H1 (cell line): ENCODE measurements around the gene ABHD12. TPM values are rescaled to one million over a fixed set of nuclear protein-coding genes. Genes with fewer than 3 reads are reported as not detected.

Experiments used
- CTCF ChIA-PET: fragments of 300-600 bp; sonication (Branson Sonifier 250); formaldehyde crosslinking; loops from one replicate; lab custom pipeline; 2021; ENCODE audit not compliant: partially characterized antibody; lab: Charles Lee
- POLR2A ChIA-PET: fragments of 300-600 bp; sonication (Branson Sonifier 250); formaldehyde crosslinking; loops from one replicate; lab custom pipeline; 2021; ENCODE audit warnings: inconsistent platforms; ENCODE audit not compliant: partially characterized antibody; lab: Charles Lee
- DNase-seq, 2 experiments: peaks; one replicate each; pipeline versions ENCODE4 v3.0.0 to v3.0.0-alpha.2; 2010 to 2022; ENCODE audit warnings: low spot score in 2 of 2, low read depth in 1 of 2, mixed read lengths in 1 of 2
- FAIRE-seq: peaks from 2 replicates; lab custom pipeline; 2011; peaks lifted over from hg19 to GRCh38; lab: Jason Lieb, UNC
- H2AFZ ChIP-seq: 2 replicates; pipeline ENCODE4 v1.8.1; 2012; ENCODE audit warnings: low read length, inconsistent platforms
- H2AK5ac ChIP-seq: 2 replicates; pipeline ENCODE4 v1.6.1; 2013; ENCODE audit warnings: low read depth, low read length
- H2BK120ac ChIP-seq: replicated peaks from 2 replicates; pipeline ENCODE3; 2013; ENCODE audit warnings: low read depth, low read length, inconsistent platforms
- H2BK12ac ChIP-seq: 2 replicates; pipeline ENCODE4 v1.6.1; 2013; ENCODE audit warnings: low read depth, low read length
- H2BK15ac ChIP-seq: 2 replicates; pipeline ENCODE4 v1.6.1; 2013; ENCODE audit warnings: low read length
- H2BK20ac ChIP-seq: 2 replicates; pipeline ENCODE4 v1.6.1; 2013; ENCODE audit warnings: low read length
- H2BK5ac ChIP-seq: 2 replicates; pipeline ENCODE4 v1.6.1; 2013; ENCODE audit warnings: low read depth, low read length
- H3K14ac ChIP-seq: 2 replicates; pipeline ENCODE4 v1.6.1; 2013; ENCODE audit warnings: inconsistent platforms; ENCODE audit not compliant: insufficient read length
- H3K18ac ChIP-seq: 2 replicates; pipeline ENCODE4 v1.6.1; 2013; ENCODE audit warnings: low read length; ENCODE audit errors: extremely low read depth
- H3K23ac ChIP-seq: 2 replicates; pipeline ENCODE4 v1.6.1; 2013; ENCODE audit warnings: inconsistent platforms; ENCODE audit not compliant: insufficient read length
- H3K23me2 ChIP-seq: 2 replicates; pipeline ENCODE4 v1.6.1; 2013; ENCODE audit warnings: low read depth, low read length
- H3K27ac ChIP-seq: 2 replicates; pipeline ENCODE4 v1.6.1; 2011; ENCODE audit warnings: low read depth, low read length, inconsistent platforms
- H3K27me3 ChIP-seq, 4 experiments: replicated peaks in 1 of 4; 1 replicate in 1 of 4; 2 replicates in 3 of 4; pipeline versions ENCODE4 v1.6.1 to v1.8.1; 2011 to 2013; ENCODE audit warnings: low read length in 3 of 4, mild to moderate bottlenecking in 3 of 4, inconsistent platforms in 2 of 4, mixed read lengths in 2 of 4, moderate library complexity in 1 of 4; ENCODE audit not compliant: control insufficient read depth in 3 of 4, insufficient read depth in 3 of 4; ENCODE audit errors: extremely low read depth in 1 of 4
- H3K36me3 ChIP-seq, 4 experiments: 2 replicates each; pipeline versions ENCODE4 v1.6.1 to v1.8.1; 2011 to 2013; ENCODE audit warnings: mild to moderate bottlenecking in 4 of 4, low read length in 3 of 4, moderate library complexity in 2 of 4, control low read depth in 1 of 4, inconsistent platforms in 1 of 4; ENCODE audit not compliant: insufficient read depth in 4 of 4, control insufficient read depth in 2 of 4
- H3K4ac ChIP-seq: replicated peaks from 2 replicates; pipeline ENCODE3; 2013; ENCODE audit warnings: low read length, low read depth, mixed read lengths, inconsistent platforms; ENCODE audit not compliant: insufficient read length
- H3K4me1 ChIP-seq, 4 experiments: replicated peaks in 1 of 4; 1 replicate in 1 of 4; 2 replicates in 3 of 4; pipeline versions ENCODE4 v1.6.1 to v1.8.1; 2011 to 2013; ENCODE audit warnings: low read length in 3 of 4, inconsistent platforms in 2 of 4, mixed read lengths in 1 of 4; ENCODE audit not compliant: insufficient read depth in 4 of 4, control insufficient read depth in 3 of 4
- H3K4me2 ChIP-seq, 2 experiments: 2 replicates each; pipeline versions ENCODE4 v1.6.1 to v1.8.1; 2011 to 2013; ENCODE audit warnings: low read depth in 2 of 2, low read length in 2 of 2, control low read depth in 1 of 2, inconsistent platforms in 1 of 2, mild to moderate bottlenecking in 1 of 2; ENCODE audit not compliant: insufficient read depth in 1 of 2
- H3K4me3 ChIP-seq, 4 experiments: fragments of 200-600, 300-600 bp in 1 of 4; sonication (generic), shearing (Covaris generic), sonication (Bioruptor Twin) in 1 of 4; 2 replicates each; pipeline versions ENCODE4 v1.5.1 to v1.8.1; 2011 to 2016; ENCODE audit warnings: low read length in 4 of 4, low read depth in 3 of 4, control low read depth in 2 of 4, inconsistent platforms in 2 of 4, mild to moderate bottlenecking in 2 of 4, mixed read lengths in 1 of 4, moderate library complexity in 1 of 4; ENCODE audit not compliant: insufficient read depth in 2 of 4; ENCODE audit errors: extremely low read depth in 1 of 4
- H3K56ac ChIP-seq: replicated peaks from 2 replicates; pipeline ENCODE3; 2013; ENCODE audit warnings: low read depth, mild to moderate bottlenecking, mixed read lengths, low read length, inconsistent platforms; ENCODE audit not compliant: insufficient read length
- H3K79me1 ChIP-seq: 2 replicates; pipeline ENCODE4 v1.6.1; 2013; ENCODE audit warnings: low read depth, low read length, control low read depth
- H3K79me2 ChIP-seq, 2 experiments: 2 replicates each; pipeline versions ENCODE4 v1.6.1 to v1.8.1; 2012 to 2013; ENCODE audit warnings: low read length in 2 of 2, mild to moderate bottlenecking in 2 of 2, inconsistent platforms in 1 of 2; ENCODE audit not compliant: insufficient read depth in 2 of 2, control insufficient read depth in 1 of 2
- H3K9ac ChIP-seq, 4 experiments: replicated peaks in 1 of 4; 1 replicate in 1 of 4; 2 replicates in 3 of 4; pipeline versions ENCODE4 v1.6.1 to v1.8.1; 2011 to 2013; ENCODE audit warnings: low read depth in 3 of 4, low read length in 3 of 4, control low read depth in 2 of 4, mild to moderate bottlenecking in 2 of 4, moderate library complexity in 2 of 4, inconsistent platforms in 1 of 4; ENCODE audit errors: extremely low read depth in 1 of 4
- H3K9me3 ChIP-seq, 2 experiments: 2 replicates each; pipeline versions ENCODE4 v1.6.1 to v1.8.1; 2012 to 2013; ENCODE audit warnings: mild to moderate bottlenecking in 2 of 2, moderate library complexity in 2 of 2, control low read depth in 1 of 2, inconsistent platforms in 1 of 2, low read depth in 1 of 2, low read length in 1 of 2, mixed read lengths in 1 of 2; ENCODE audit not compliant: insufficient read depth in 2 of 2
- H4K20me1 ChIP-seq, 2 experiments: replicated peaks in 1 of 2; 2 replicates each; pipeline versions ENCODE3 to v1.8.1; 2011 to 2013; ENCODE audit warnings: inconsistent platforms in 2 of 2, low read length in 2 of 2, mild to moderate bottlenecking in 1 of 2; ENCODE audit not compliant: insufficient read depth in 2 of 2, control insufficient read depth in 1 of 2
- H4K5ac ChIP-seq: 2 replicates; pipeline ENCODE4 v1.6.1; 2013; ENCODE audit warnings: low read length, low read depth, mixed read lengths, inconsistent platforms; ENCODE audit not compliant: insufficient read length
- H4K8ac ChIP-seq: 2 replicates; pipeline ENCODE4 v1.8.0; 2013; ENCODE audit warnings: mild to moderate bottlenecking, moderate library complexity, low read length, inconsistent platforms; ENCODE audit not compliant: insufficient read depth; ENCODE audit errors: extremely low read depth
- H4K91ac ChIP-seq: replicated peaks from 2 replicates; pipeline ENCODE3; 2013; ENCODE audit warnings: low read length, mixed read lengths, inconsistent platforms; ENCODE audit not compliant: insufficient read length
- ASH2L ChIP-seq: fragments of 200-600, 300-600 bp; sonication (generic); IDR thresholded peaks from one replicate; pipeline ENCODE4 v1.7.1; 2017; ENCODE audit warnings: low read length
- CHD2 ChIP-seq: IDR thresholded peaks from 2 replicates; pipeline ENCODE4 v1.6.1; 2012; ENCODE audit warnings: low read length, improper control_type of control experiment
- EP300 ChIP-seq, 2 experiments: IDR thresholded peaks; 1 replicate in 1 of 2; 2 replicates in 1 of 2; pipeline ENCODE4 v1.6.1; 2011 to 2012; ENCODE audit warnings: low read depth in 2 of 2, low read length in 2 of 2, mild to moderate bottlenecking in 2 of 2, borderline replicate concordance in 1 of 2, inconsistent platforms in 1 of 2, moderate library complexity in 1 of 2
- FOSL1 ChIP-seq: IDR thresholded peaks from 2 replicates; pipeline ENCODE4 v1.6.1; 2011; ENCODE audit warnings: mild to moderate bottlenecking, low read depth, low read length, moderate library complexity; ENCODE audit not compliant: insufficient read depth
- GTF2F1 ChIP-seq: IDR thresholded peaks from 2 replicates; pipeline ENCODE4 v1.6.1; 2012; ENCODE audit warnings: low read depth, low read length, improper control_type of control experiment, borderline replicate concordance
- HDAC6 ChIP-seq: IDR thresholded peaks from one replicate; pipeline ENCODE4 v1.7.1; 2012; ENCODE audit warnings: low read depth, mild to moderate bottlenecking, inconsistent platforms, low read length, moderate library complexity
- JUN ChIP-seq: IDR thresholded peaks from 2 replicates; pipeline ENCODE4 v1.6.1; 2011; ENCODE audit warnings: low read depth, mild to moderate bottlenecking, improper control_type of control experiment, low read length
- SAP30 ChIP-seq: fragments of 300-600 bp; sonication (generic); IDR thresholded peaks from 2 replicates; pipeline ENCODE4 v1.7.1; 2012; ENCODE audit warnings: low read length, moderate library complexity, mild to moderate bottlenecking, inconsistent platforms; ENCODE audit not compliant: insufficient read depth, insufficient replicate concordance
- ZNF274 ChIP-seq: IDR thresholded peaks from 2 replicates; pipeline ENCODE4 v1.7.0; 2012; ENCODE audit warnings: low read length, borderline replicate concordance; ENCODE audit errors: extremely low read depth
- WGBS, 2 experiments: shearing (Covaris generic) in 1 of 2; methylation state at CpG; one replicate each; pipeline versions ENCODE4 v1.1.6 to v1.1.7; 2013 to 2015; ENCODE audit warnings: low lambda C conversion rate in 2 of 2, mixed read lengths in 2 of 2, inconsistent platforms in 1 of 2, low coverage in 1 of 2, missing lambda C conversion rate in 1 of 2; ENCODE audit not compliant: insufficient replicate concordance in 2 of 2, insufficient coverage in 1 of 2, insufficient read length in 1 of 2; ENCODE audit errors: extremely low coverage in 1 of 2, missing lambda C conversion rate in 1 of 2; 5-methylcytosine and 5-hydroxymethylcytosine counted together
- polyA plus RNA-seq, 7 experiments: library from polyadenylated mRNA; depleted of rRNA in 3 of 7; stranded (reverse) in 5 of 7; unstranded in 2 of 7; fragments of >200 nt in 5 of 7; fragments of 200-250 nt in 2 of 7; gene quantifications; 1 replicate in 5 of 7; 2 replicates in 1 of 7; 4 replicates in 1 of 7; pipeline versions ENCODE4 v1.2.1 to v1.2.3, GENCODE V29; 2011 to 2013; ENCODE audit warnings: missing spikeins in 2 of 7, mixed read lengths in 2 of 7
- total RNA-seq: library from RNA; stranded (reverse); fragmentation: NEBNext Ultra II Directional; extraction: Animal tissue kit (Norgen Biotek cat#: 25700); gene quantifications from 2 replicates; pipeline ENCODE4 v1.2.1, GENCODE V29; 2021
- TF ChIP-seq, protein P1 (sequence below): IDR thresholded peaks from 2 replicates; pipeline ENCODE4 v1.6.1; 2012; ENCODE audit warnings: inconsistent platforms
- TF ChIP-seq, protein P2 (sequence below): IDR thresholded peaks from 2 replicates; pipeline ENCODE4 v1.6.1; 2011; ENCODE audit warnings: low read depth, mild to moderate bottlenecking, low read length; ENCODE audit not compliant: insufficient read depth
- TF ChIP-seq, protein P3 (sequence below): IDR thresholded peaks from 2 replicates; pipeline ENCODE4 v1.6.1; 2012; ENCODE audit warnings: inconsistent platforms

Gene ABHD12
- total and polyA plus RNA-seq, 2 of the 8 experiments (the other 6 are each of a cell fraction or from before 2014, with no cell fraction given), result 31.3 to 59.5 TPM

DNA sequence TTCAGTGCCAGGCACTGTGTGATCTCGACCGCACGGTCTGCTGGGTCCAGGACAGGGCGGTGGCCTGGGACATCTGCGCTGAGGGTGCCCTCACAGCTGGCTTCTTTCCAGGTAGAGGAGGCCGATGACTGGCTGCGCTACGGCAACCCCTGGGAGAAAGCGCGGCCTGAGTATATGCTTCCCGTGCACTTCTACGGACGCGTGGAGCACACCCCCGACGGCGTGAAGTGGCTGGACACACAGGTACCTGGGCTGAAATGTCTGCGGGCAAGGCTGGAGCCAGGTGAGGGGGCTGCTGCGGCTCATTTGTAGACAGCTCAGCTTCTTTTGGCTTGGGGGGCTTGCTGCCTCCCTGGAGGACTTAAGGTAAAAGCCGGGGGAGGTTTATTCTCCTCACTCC lies 116.2 kb downstream of the ABHD12 start:
- peaks cover 7 to 31% (median 17%) of the 10 kb centered on the region in 4 experiments; a peak in 7 of 8 replicates for H3K36me3 ChIP-seq
- no peaks in the 10 kb centered on the region for H3K79me2 ChIP-seq
- TF ChIP-seq JUN (no peak), GTF2F1 (no peak), ZNF274 (no peak), SAP30 (no peak), ASH2L (no peak), CHD2 (no peak), FOSL1 (no peak), EP300 (IDR thresholded peaks at IDR 0.05; ENCODE audit: borderline replicate concordance in 1 of 2, low read depth in 2 of 2, low read length in 2 of 2) (no peak), HDAC6 (no peak)
- TF ChIP-seq, protein P1, sequence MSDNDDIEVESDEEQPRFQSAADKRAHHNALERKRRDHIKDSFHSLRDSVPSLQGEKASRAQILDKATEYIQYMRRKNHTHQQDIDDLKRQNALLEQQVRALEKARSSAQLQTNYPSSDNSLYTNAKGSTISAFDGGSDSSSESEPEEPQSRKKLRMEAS, result no peak
- TF ChIP-seq, protein P2, sequence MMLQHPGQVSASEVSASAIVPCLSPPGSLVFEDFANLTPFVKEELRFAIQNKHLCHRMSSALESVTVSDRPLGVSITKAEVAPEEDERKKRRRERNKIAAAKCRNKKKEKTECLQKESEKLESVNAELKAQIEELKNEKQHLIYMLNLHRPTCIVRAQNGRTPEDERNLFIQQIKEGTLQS, result no peak
- TF ChIP-seq, protein P3, sequence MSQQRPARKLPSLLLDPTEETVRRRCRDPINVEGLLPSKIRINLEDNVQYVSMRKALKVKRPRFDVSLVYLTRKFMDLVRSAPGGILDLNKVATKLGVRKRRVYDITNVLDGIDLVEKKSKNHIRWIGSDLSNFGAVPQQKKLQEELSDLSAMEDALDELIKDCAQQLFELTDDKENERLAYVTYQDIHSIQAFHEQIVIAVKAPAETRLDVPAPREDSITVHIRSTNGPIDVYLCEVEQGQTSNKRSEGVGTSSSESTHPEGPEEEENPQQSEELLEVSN, result no peak

More for the DNA sequence above, 116.2 kb downstream of the ABHD12 start:
- H3K18ac ChIP-seq, result no peak overlapping the region
- H3K4me2 ChIP-seq, result no peak overlapping the region
- no peak overlapping the region for H3K56ac ChIP-seq
- no peak overlapping the region for H3K4ac ChIP-seq
- H4K20me1 ChIP-seq, result peaks cover 1 to 4% of the 10 kb centered on the region in 2 experiments
- H3K4me3 ChIP-seq, result no peak overlapping the region
- H2BK120ac ChIP-seq, result no peak overlapping the region
- no peaks in the 10 kb centered on the region for H3K27me3 ChIP-seq
- H3K9me3 ChIP-seq, result no peaks in the 10 kb centered on the region
- no peak overlapping the region for H2BK20ac ChIP-seq
- H3K9ac ChIP-seq, result no peak overlapping the region
- no peak for FAIRE-seq
- H2BK12ac ChIP-seq, result no peak overlapping the region
- POLR2A ChIA-PET, result no interaction called here
- no peaks in the 10 kb centered on the region for H3K23me2 ChIP-seq
- CTCF ChIA-PET, result interaction anchor here (0.8 to 2.0 kb wide), 4 partner anchors 10 to 125 kb away, joined by 3 to 5 read pairs (median 4); no protein-coding TSS in a partner anchor
- DNase-seq, result peak in 1 of 2 experiments; percentile 30
- no peaks in the 10 kb centered on the region; the same call in 1 of the 2 replicates for H3K79me1 ChIP-seq
- no peak overlapping the region for H2AFZ ChIP-seq
- H3K27ac ChIP-seq, result no peak overlapping the region
- no peak overlapping the region for H3K23ac ChIP-seq
- no peak overlapping the region for H2BK5ac ChIP-seq
- H4K5ac ChIP-seq, result no peak overlapping the region
- WGBS, 2 experiments, result 90% methylated on average over 20 of the region's 20 CpGs; no CpG with 5 or more reads in 1 of the 2 experiments
- no peak overlapping the region for H4K91ac ChIP-seq
- H2AK5ac ChIP-seq, result no peak overlapping the region
- H4K8ac ChIP-seq, result no peak overlapping the region; the same call in 1 of the 2 replicates
- H2BK15ac ChIP-seq, result no peak overlapping the region
- H3K4me1 ChIP-seq, result no peaks in the 10 kb centered on the region; a peak in 2 of 7 replicates
- H3K14ac ChIP-seq, result no peak overlapping the region
